ENCODE measurements around the gene QRSL1. TPM values are rescaled to one million over a fixed set of nuclear protein-coding genes. Genes with fewer than 3 reads are reported as not detected.

The QRSL1 gene
- total RNA-seq, 1 donor from 2014 or later = 19.8 TPM

- H3K9me3 Mint-ChIP-seq = peaks cover 5% of the 10 kb centered on the region
- no peak for DNase-seq (ENCODE audit: extremely low spot score, unreplicated experiment)
- no peak overlapping the region for H3K4me3 Mint-ChIP-seq
- H3K27ac Mint-ChIP-seq = no peak overlapping the region
- no peaks in the 10 kb centered on the region for H3K36me3 Mint-ChIP-seq
- H3K27me3 Mint-ChIP-seq = no peaks in the 10 kb centered on the region
- TF ChIP-seq CTCF (conservative IDR thresholded peaks at IDR 0.05) = no peak
- peaks cover 12% of the 10 kb centered on the region for H3K4me1 Mint-ChIP-seq (ENCODE audit: unreplicated experiment)
Measured at GRCh38 chr6:106702046-106702445, 72.7 kb downstream of the QRSL1 start.

GRCh38 chr6:106702451-106703110 lies 73.2 kb downstream of the QRSL1 start:
- H3K27ac Mint-ChIP-seq = no peak overlapping the region
- TF ChIP-seq CTCF (conservative IDR thresholded peaks at IDR 0.05) = no peak
- peaks cover 12% of the 10 kb centered on the region for H3K4me1 Mint-ChIP-seq (ENCODE audit: unreplicated experiment)
- no peaks in the 10 kb centered on the region for H3K27me3 Mint-ChIP-seq
- no peak overlapping the region for H3K4me3 Mint-ChIP-seq
- DNase-seq (ENCODE audit: extremely low spot score, unreplicated experiment) = no peak
- H3K36me3 Mint-ChIP-seq = no peaks in the 10 kb centered on the region
- H3K9me3 Mint-ChIP-seq = peaks cover 5% of the 10 kb centered on the region

GRCh38 chr6:106704327-106704726 lies 74.9 kb downstream of the QRSL1 start:
- no peak for TF ChIP-seq CTCF (conservative IDR thresholded peaks at IDR 0.05)
- H3K36me3 Mint-ChIP-seq = no peaks in the 10 kb centered on the region
- DNase-seq (ENCODE audit: extremely low spot score, unreplicated experiment) = no peak
- peaks cover 12% of the 10 kb centered on the region for H3K4me1 Mint-ChIP-seq (ENCODE audit: unreplicated experiment)
- H3K4me3 Mint-ChIP-seq = no peak overlapping the region
- no peaks in the 10 kb centered on the region for H3K27me3 Mint-ChIP-seq
- no peak overlapping the region for H3K27ac Mint-ChIP-seq
- H3K9me3 Mint-ChIP-seq = peaks cover 5% of the 10 kb centered on the region

DNA sequence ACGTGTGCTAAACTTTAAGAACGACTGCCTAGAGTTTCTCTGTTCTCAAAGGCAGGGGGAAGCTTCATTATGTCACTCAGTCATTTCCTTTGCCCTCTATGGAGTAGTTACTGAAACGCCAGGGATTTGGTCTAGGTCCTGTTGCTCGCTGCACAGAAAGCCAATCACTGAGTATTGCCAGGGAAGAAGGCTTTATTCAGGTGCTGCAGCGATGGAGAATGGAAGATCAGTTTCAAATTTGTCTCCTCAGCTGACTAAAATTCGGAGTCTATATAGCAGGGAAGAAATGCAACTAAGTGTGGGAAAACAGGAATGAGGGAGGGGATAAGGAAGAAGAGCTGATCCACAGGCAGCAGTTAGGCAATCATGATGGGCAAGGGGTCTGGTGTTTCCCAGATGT lies 75.8 kb downstream of the QRSL1 start:
- Mint-ChIP-seq H3K27ac (no peak overlapping the region), H3K27me3 (no peaks in the 10 kb centered on the region), H3K36me3 (no peaks in the 10 kb centered on the region), H3K4me1 (ENCODE audit: unreplicated experiment) (peaks cover 12% of the 10 kb centered on the region), H3K9me3 (peaks cover 5% of the 10 kb centered on the region), H3K4me3 (no peak overlapping the region)
- TF ChIP-seq CTCF (conservative IDR thresholded peaks at IDR 0.05) = no peak
- DNase-seq (ENCODE audit: extremely low spot score, unreplicated experiment) = no peak

DNA sequence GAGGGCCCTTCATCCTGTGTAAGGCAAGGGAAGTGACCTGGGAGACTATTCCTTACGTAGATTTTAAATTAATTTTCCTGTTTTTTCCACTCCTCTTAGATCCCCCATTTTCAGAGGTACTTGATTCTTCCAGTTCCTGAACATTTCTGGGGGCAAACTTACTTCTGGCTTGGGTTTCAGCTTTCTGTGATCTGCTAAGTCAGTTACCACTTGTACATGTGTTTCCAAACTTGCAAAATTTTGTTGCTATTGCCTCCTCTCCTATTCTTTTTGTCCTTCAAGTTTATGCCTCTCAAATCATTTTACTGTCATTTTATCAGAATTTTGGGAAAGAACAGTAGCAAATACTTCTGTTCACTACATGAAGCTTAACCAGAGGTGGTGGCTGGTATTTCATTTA lies 81.2 kb downstream of the QRSL1 start:
- H3K27me3 Mint-ChIP-seq = no peaks in the 10 kb centered on the region
- H3K36me3 Mint-ChIP-seq = no peaks in the 10 kb centered on the region
- no peaks in the 10 kb centered on the region for H3K4me1 Mint-ChIP-seq (ENCODE audit: unreplicated experiment)
- H3K9me3 Mint-ChIP-seq = no peaks in the 10 kb centered on the region
- no peak overlapping the region for H3K4me3 Mint-ChIP-seq
- no peak overlapping the region for H3K27ac Mint-ChIP-seq
- no peak for TF ChIP-seq CTCF (conservative IDR thresholded peaks at IDR 0.05)
- no peak for DNase-seq (ENCODE audit: extremely low spot score, unreplicated experiment)

- no peaks in the 10 kb centered on the region for H3K36me3 Mint-ChIP-seq
- no peak overlapping the region for H3K27ac Mint-ChIP-seq
- no peak overlapping the region for H3K4me3 Mint-ChIP-seq
- no peaks in the 10 kb centered on the region for H3K9me3 Mint-ChIP-seq
- no peak for DNase-seq (ENCODE audit: extremely low spot score, unreplicated experiment)
- no peaks in the 10 kb centered on the region for H3K4me1 Mint-ChIP-seq (ENCODE audit: unreplicated experiment)
- no peak for TF ChIP-seq CTCF (conservative IDR thresholded peaks at IDR 0.05)
- H3K27me3 Mint-ChIP-seq = no peaks in the 10 kb centered on the region
Measured at GRCh38 chr6:106714281-106714680, 84.9 kb downstream of the QRSL1 start.
